NCI-H82 treated with DMSO at 0.1 percent for 48 hours (cell line): Measurements from ENCODE around the gene TFEC.
"Not testable (repeated sequence)": the region's sequence is repeated elsewhere in the genome, so short reads cannot be mapped to it uniquely, and the experiment has no call there.

ENCODE experiments used
- DNase-seq: peaks from one replicate; lab custom pipeline; 2025; ENCODE audit not compliant: unreplicated experiment; lab: John Stamatoyannopoulos, UW

The TFEC gene

GRCh38 chr7:116030651-116031276 lies at the start of gene TFEC:
Gene TFEC, minus strand, starts transcription at chr7:116030763. Its CDS starts 46,322 bp downstream, at chr7:115984441.
- DNase-seq: no peak

- no peak for DNase-seq
These were observed 45.0 kb upstream of the TFEC start for GRCh38 chr7:116075351-116076145.

- no peak for DNase-seq
These were observed 41.1 kb upstream of the TFEC start for GRCh38 chr7:116071629-116072028.

GRCh38 chr7:116064179-116064578 lies 33.6 kb upstream of the TFEC start:
- DNase-seq: no peak

GRCh38 chr7:116062666-116063065 lies 32.1 kb upstream of the TFEC start:
- no peak for DNase-seq

GRCh38 chr7:116052006-116052405 lies 21.4 kb upstream of the TFEC start:
- DNase-seq: no peak

- not testable (repeated sequence) for DNase-seq
These were observed 16.7 kb upstream of the TFEC start for GRCh38 chr7:116047261-116047660.

GRCh38 chr7:116045532-116045931 lies 15.0 kb upstream of the TFEC start:
- no peak for DNase-seq

- DNase-seq: no peak
These were observed 11.1 kb upstream of the TFEC start for GRCh38 chr7:116041615-116042014.

GRCh38 chr7:116037401-116037800 lies 6.8 kb upstream of the TFEC start:
- DNase-seq: no peak

- no peak for DNase-seq
These were observed 3.8 kb upstream of the TFEC start for GRCh38 chr7:116034411-116034810.

- DNase-seq: no peak
These were observed 2.3 kb upstream of the TFEC start for GRCh38 chr7:116032886-116033285.

- DNase-seq: no peak
These were observed 1.8 kb downstream of the TFEC start for GRCh38 chr7:116028787-116029186.

GRCh38 chr7:116027786-116028185 lies 2.8 kb downstream of the TFEC start:
- DNase-seq: no peak

GRCh38 chr7:116024826-116025809 lies 5.4 kb downstream of the TFEC start:
- DNase-seq: no peak

GRCh38 chr7:116021237-116021636 lies 9.3 kb downstream of the TFEC start:
- DNase-seq: no peak

- DNase-seq: no peak
These were observed 11.8 kb downstream of the TFEC start for GRCh38 chr7:116018731-116019130.

GRCh38 chr7:116013675-116014074 lies 16.9 kb downstream of the TFEC start:
- DNase-seq: no peak

GRCh38 chr7:116011584-116011983 lies 19.0 kb downstream of the TFEC start:
- DNase-seq: no peak

GRCh38 chr7:116004762-116005161 lies 25.8 kb downstream of the TFEC start:
- DNase-seq: not testable (repeated sequence)

- DNase-seq: no peak
These were observed 33.3 kb downstream of the TFEC start for GRCh38 chr7:115997221-115997620.
